ENCODE measurements around the gene ALG9.

Gene ALG9

DNA sequence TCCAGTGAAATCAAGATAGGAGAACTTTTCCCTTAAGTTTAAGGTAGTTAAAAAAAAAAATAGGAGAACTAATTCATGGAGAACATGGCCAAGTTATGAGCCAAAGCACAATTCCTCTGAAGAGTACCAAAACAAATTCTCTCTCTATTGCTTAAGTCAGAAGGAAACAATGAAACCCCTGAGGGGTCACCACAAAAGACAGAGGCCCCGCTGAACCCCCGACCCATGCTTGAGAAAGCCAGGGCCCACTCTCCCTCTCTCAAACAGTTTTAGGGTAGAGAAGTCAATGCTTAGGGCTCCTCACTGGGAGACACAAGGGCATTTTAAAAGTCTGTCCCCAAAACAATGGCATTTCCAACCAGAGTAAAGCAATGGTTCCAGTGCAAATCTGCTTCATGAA, 132.1 kb downstream of the ALG9 start:
- in situ Hi-C loops (cut with MboI; ENCODE audit: low sequenced_read_pairs): no loop called here

DNA sequence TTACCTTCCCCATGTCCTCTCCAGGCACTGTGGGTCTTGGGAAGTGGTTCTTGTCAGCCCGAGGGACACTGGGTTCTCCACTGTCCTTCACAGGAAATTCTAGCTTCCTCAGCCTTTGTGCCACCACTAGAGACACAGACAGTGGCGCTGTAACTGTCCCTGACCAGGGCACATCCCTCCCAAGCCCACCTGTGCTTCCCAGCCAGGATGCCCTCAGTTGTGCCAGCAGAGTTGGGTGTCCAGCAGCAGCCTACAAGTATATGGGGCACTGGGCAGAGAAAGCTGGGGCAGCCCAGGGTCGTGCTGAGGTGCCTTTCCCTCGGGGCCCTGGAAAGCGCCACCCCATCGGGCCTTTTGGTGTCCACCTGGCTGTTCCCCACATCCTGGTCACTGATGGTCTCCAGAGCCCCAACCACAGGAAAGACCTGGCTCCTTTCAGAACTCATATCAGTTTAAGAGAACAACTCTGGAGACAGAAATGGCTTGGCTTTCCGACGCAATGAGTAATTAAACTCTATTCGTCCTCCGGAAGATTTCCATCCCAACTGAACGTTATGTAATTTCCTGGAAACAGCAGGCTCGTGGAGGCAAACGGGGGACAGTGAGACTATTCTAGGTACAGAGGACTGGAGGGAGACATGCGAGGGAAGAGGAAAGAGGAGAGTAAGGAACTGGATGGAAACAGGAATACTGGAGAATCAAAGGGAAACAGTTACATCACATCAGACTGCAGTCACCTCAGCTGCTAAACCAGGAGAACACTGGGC, 133.8 kb downstream of the ALG9 start:
- in situ Hi-C loops (cut with MboI; ENCODE audit: low sequenced_read_pairs): no loop called here

DNA sequence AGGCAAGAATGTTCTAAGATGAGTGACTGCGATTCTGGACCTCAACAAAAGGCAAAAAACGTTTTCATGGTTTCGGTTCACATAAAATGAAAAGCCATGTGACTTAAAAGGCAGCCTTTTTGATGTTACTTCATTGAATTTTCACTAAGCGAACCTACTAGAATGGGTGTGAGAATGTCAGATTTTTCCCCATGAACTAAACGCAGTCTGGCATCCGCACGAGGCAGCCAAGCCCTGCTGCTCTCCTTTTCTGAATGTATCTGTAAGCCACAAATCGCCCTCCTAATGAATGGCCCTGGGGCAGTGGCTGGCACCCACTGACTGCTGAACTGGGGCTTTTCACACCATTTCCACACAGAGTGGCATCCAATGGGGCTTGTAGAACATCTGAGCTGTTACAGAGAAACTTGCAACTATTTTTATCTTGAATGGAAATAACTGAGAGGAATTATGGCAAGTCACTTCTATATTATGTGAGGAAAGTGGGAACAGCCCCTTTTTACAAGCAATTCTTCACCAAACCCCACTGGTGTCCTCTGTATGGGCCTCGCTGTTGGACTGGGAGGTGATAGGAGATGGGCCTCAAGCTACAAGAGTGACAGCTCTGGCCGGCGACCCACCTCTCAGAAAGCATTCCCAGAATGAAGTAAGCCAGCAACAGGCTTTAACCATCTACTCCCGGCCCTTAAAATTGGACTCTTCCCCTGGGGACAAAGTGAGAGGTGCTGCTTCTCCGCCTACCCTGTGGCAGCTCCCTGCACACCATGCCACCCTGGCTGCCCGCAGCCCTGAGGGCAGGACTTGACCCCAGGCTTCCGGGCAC, 134.5 kb downstream of the ALG9 start:
- in situ Hi-C loops (cut with MboI; ENCODE audit: low sequenced_read_pairs): no loop called here
